IMR-90 (cell line): ENCODE data around the gene SH3GL2. TPM values are rescaled to one million over a fixed set of nuclear protein-coding genes. Genes with fewer than 3 reads are reported as not detected.
A peak's percentile ranks its signal among the peaks of the same experiment; 100 is the strongest.

Source experiments
- ATAC-seq: fragments of 200-7000 bp; cut with Tn5 transposase; 2 replicates; pipeline ENCODE4 v1.9.1; 2020; ENCODE audit warnings: low read depth, mild to moderate bottlenecking, moderate library complexity
- BruUV-seq: library from RNA; stranded (reverse); fragments of 400-500 nt; replicated peaks from 2 replicates; lab custom pipeline; 2021; lab: Mats Ljungman, UMichigan
- CTCF ChIA-PET: fragments of 300-600 bp; formaldehyde crosslinking; extraction: SDS; loops from one replicate; lab custom pipeline; 2021; ENCODE audit warnings: antibody characterized with exemption; lab: Yijun Ruan, JAX
- POLR2A ChIA-PET: fragments of 300-600 bp; sonication (Branson Sonifier 250); formaldehyde crosslinking; loops from one replicate; lab custom pipeline; 2022; ENCODE audit warnings: antibody characterized with exemption; ENCODE audit not compliant: unreplicated experiment; lab: Charles Lee
- DNase-seq: peaks from one replicate; pipeline ENCODE4 v3.0.0; 2013
- H2AFZ ChIP-seq: replicated peaks from 2 replicates; pipeline ENCODE3; 2013; ENCODE audit warnings: low read length, mild to moderate bottlenecking; ENCODE audit not compliant: poor library complexity
- H2AK5ac ChIP-seq: 2 replicates; pipeline ENCODE4 v1.6.1; 2013; ENCODE audit warnings: low read depth, low read length, inconsistent platforms
- H2AK9ac ChIP-seq: replicated peaks from 2 replicates; pipeline ENCODE3; 2013; ENCODE audit warnings: mild to moderate bottlenecking, low read depth, low read length, moderate library complexity; ENCODE audit not compliant: poor library complexity
- H2BK120ac ChIP-seq: 2 replicates; pipeline ENCODE4 v1.6.1; 2013; ENCODE audit warnings: low read depth, low read length, inconsistent platforms
- H2BK15ac ChIP-seq: 3 replicates; pipeline ENCODE4 v1.6.1; 2013; ENCODE audit warnings: low read depth, low read length, inconsistent platforms
- H2BK20ac ChIP-seq: 2 replicates; pipeline ENCODE4 v1.6.1; 2013; ENCODE audit warnings: low read depth, mild to moderate bottlenecking, inconsistent platforms, low read length, moderate library complexity
- H2BK5ac ChIP-seq: 2 replicates; pipeline ENCODE4 v1.6.1; 2013; ENCODE audit warnings: mild to moderate bottlenecking, low read depth, low read length, inconsistent platforms; ENCODE audit not compliant: poor library complexity, severe bottlenecking
- H3K14ac ChIP-seq: replicated peaks from 2 replicates; pipeline ENCODE4 v1.6.1; 2013; ENCODE audit warnings: low read depth, low read length, inconsistent platforms
- H3K18ac ChIP-seq: 2 replicates; pipeline ENCODE4 v1.6.1; 2013; ENCODE audit warnings: low read depth, low read length, control low read depth
- H3K23ac ChIP-seq: 2 replicates; pipeline ENCODE4 v1.6.1; 2013; ENCODE audit warnings: low read depth, low read length, inconsistent platforms
- H3K27ac ChIP-seq: 2 replicates; pipeline ENCODE4 v1.5.1; 2013; ENCODE audit warnings: mild to moderate bottlenecking, control low read depth, low read length; ENCODE audit not compliant: insufficient read depth
- H3K27me3 ChIP-seq: 2 replicates; pipeline ENCODE4 v1.6.1; 2013; ENCODE audit warnings: low read length; ENCODE audit not compliant: control insufficient read depth, insufficient read depth
- H3K36me3 ChIP-seq: 2 replicates; pipeline ENCODE4 v1.6.1; 2013; ENCODE audit warnings: low read length, mixed read lengths; ENCODE audit not compliant: control insufficient read depth, insufficient read depth
- H3K4ac ChIP-seq: 2 replicates; pipeline ENCODE4 v1.6.1; 2013; ENCODE audit warnings: low read depth, low read length, inconsistent platforms
- H3K4me1 ChIP-seq: 2 replicates; pipeline ENCODE4 v1.6.1; 2013; ENCODE audit warnings: low read length, mixed read lengths; ENCODE audit not compliant: control insufficient read depth, insufficient read depth
- H3K4me2 ChIP-seq: 2 replicates; pipeline ENCODE4 v1.6.1; 2013; ENCODE audit warnings: low read depth, mild to moderate bottlenecking, control low read depth, low read length, moderate library complexity
- H3K4me3 ChIP-seq: 2 replicates; pipeline ENCODE4 v1.5.1; 2013; ENCODE audit warnings: low read depth, mild to moderate bottlenecking, control low read depth, low read length, moderate library complexity; ENCODE audit not compliant: insufficient read depth
- H3K56ac ChIP-seq: 2 replicates; pipeline ENCODE4 v1.6.1; 2013; ENCODE audit warnings: low read length, inconsistent platforms; ENCODE audit not compliant: insufficient read depth; ENCODE audit errors: extremely low read depth
- H3K79me1 ChIP-seq, 2 experiments: 2 replicates each; pipeline ENCODE4 v1.6.1; 2013; ENCODE audit warnings: low read length in 2 of 2, inconsistent platforms in 1 of 2, low read depth in 1 of 2
- H3K9ac ChIP-seq: 2 replicates; pipeline ENCODE4 v1.6.1; 2013; ENCODE audit warnings: low read depth, low read length, control low read depth
- H3K9me1 ChIP-seq: 2 replicates; pipeline ENCODE4 v1.6.1; 2013; ENCODE audit warnings: low read length, inconsistent platforms; ENCODE audit not compliant: insufficient read depth
- H3K9me3 ChIP-seq: 2 replicates; pipeline ENCODE4 v1.6.1; 2013; ENCODE audit warnings: low read length; ENCODE audit not compliant: control insufficient read depth, insufficient read depth
- H4K20me1 ChIP-seq: 2 replicates; pipeline ENCODE4 v1.6.1; 2013; ENCODE audit warnings: low read length, inconsistent platforms; ENCODE audit not compliant: insufficient read depth
- H4K5ac ChIP-seq: 2 replicates; pipeline ENCODE4 v1.6.1; 2013; ENCODE audit warnings: mild to moderate bottlenecking, low read depth, low read length, control low read depth
- H4K8ac ChIP-seq, 2 experiments: 2 replicates each; pipeline ENCODE4 v1.6.1; 2013; ENCODE audit warnings: low read depth in 2 of 2, low read length in 2 of 2, control low read depth in 1 of 2, inconsistent platforms in 1 of 2
- H4K91ac ChIP-seq: 2 replicates; pipeline ENCODE4 v1.6.1; 2013; ENCODE audit warnings: low read depth, low read length, inconsistent platforms; ENCODE audit not compliant: insufficient read depth
- CEBPB ChIP-seq: IDR thresholded peaks from 2 replicates; pipeline ENCODE4 v1.6.1; 2012; ENCODE audit warnings: low read depth, low read length, improper control_type of control experiment
- WGBS, 2 experiments: methylation state at CpG; one replicate each; pipeline versions ENCODE4 v1.1.5 to v1.1.7; 2013; ENCODE audit warnings: missing lambda C conversion rate in 2 of 2; ENCODE audit not compliant: insufficient read length in 1 of 2; ENCODE audit errors: extremely low coverage in 2 of 2; 5-methylcytosine and 5-hydroxymethylcytosine counted together
- dilution Hi-C: fragments of 300-500 bp; cut with HindIII; formaldehyde crosslinking; loops from one replicate; pipeline ENCODE4 v1.14.3; 2018; ENCODE audit warnings: low sequenced_read_pairs; ENCODE audit not compliant: unreplicated experiment
- in situ Hi-C: fragments of 300-500 bp; cut with MboI; formaldehyde crosslinking; loops from 3 replicates; pipeline ENCODE4 v1.14.3; 2019; ENCODE audit warnings: low sequenced_read_pairs, inconsistent platforms, mixed read lengths
- intact Hi-C: fragments of 100-400 bp; cut with micrococcal nuclease; formaldehyde crosslinking; loops from 2 replicates; pipeline ENCODE4 v1.10.0; 2022
- polyA plus RNA-seq, 3 experiments: library from polyadenylated mRNA; depleted of rRNA; stranded (reverse); fragments of >200 nt; gene quantifications; 2 replicates each; pipeline ENCODE4 v1.2.3, GENCODE V29; 2012; ENCODE audit warnings: low replicate concordance in 1 of 3
- total RNA-seq: library from RNA; depleted of rRNA; stranded (reverse); fragments of >200 nt; gene quantifications from 2 replicates; pipeline ENCODE4 v1.2.3, GENCODE V29; 2012
- TF ChIP-seq, protein P1 (sequence below): conservative IDR thresholded peaks from 2 replicates; pipeline ENCODE4 v1.5.1; 2012; ENCODE audit warnings: mild to moderate bottlenecking, low read depth, low read length, improper control_type of control experiment

The SH3GL2 gene
- total and polyA plus RNA-seq, 2 of the 4 experiments (the other 2 are of a cell fraction): under 0.01 to 0.05 TPM

DNA sequence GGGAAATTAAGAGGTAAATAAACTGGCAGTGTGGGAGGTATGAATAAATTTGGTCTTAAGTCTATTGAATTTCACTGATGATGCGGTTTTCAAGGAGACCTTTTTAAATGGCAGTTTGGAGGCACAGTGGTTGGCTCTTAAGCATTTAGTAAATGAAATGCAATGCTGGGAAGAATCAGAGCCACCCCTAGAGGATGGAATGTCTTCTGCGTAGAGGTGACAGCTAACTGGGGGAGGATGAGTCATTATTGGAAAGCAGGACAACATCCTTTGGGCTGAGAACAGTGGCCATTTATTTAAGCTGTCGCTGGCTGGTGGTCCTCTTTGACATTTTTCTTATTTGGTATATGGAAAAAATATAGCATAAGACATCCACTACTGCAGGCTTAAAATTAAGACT, 163.2 kb downstream of the SH3GL2 start:
- no peak overlapping the region for H2BK15ac ChIP-seq
- no peak overlapping the region for H4K91ac ChIP-seq
- H3K4me1 ChIP-seq: no peaks in the 10 kb centered on the region
- no peak overlapping the region for H3K27ac ChIP-seq
- no TSS peak for BruUV-seq
- no peaks in the 10 kb centered on the region for H3K36me3 ChIP-seq
- H3K56ac ChIP-seq: no peak overlapping the region
- no peaks in the 10 kb centered on the region for H3K79me1 ChIP-seq
- no peak overlapping the region for H2AK5ac ChIP-seq
- H3K9ac ChIP-seq: no peak overlapping the region
- no peak overlapping the region for H3K4me3 ChIP-seq
- intact Hi-C loops: no loop called here
- H2AFZ ChIP-seq: no peak overlapping the region
- no peaks in the 10 kb centered on the region for H3K9me3 ChIP-seq
- no CpG with 5 or more reads among the region's 3 CpGs for WGBS, 2 experiments
- no peak overlapping the region for H3K23ac ChIP-seq
- CTCF ChIA-PET: interaction anchor here (0.6 kb wide), 1 partner anchor 192 kb away, joined by 3 read pairs; no protein-coding TSS in a partner anchor
- no peak overlapping the region for H2BK5ac ChIP-seq
- no peak overlapping the region for H2BK120ac ChIP-seq
- H3K14ac ChIP-seq: no peak overlapping the region
- no peak overlapping the region for H4K5ac ChIP-seq
- in situ Hi-C loops: no loop called here
- H3K4ac ChIP-seq: no peak overlapping the region
- H3K27me3 ChIP-seq: no peaks in the 10 kb centered on the region
- H3K9me1 ChIP-seq: no peaks in the 10 kb centered on the region
- no peak overlapping the region for H2AK9ac ChIP-seq
- no peak for DNase-seq
- POLR2A ChIA-PET: no interaction called here
- H4K20me1 ChIP-seq: no peaks in the 10 kb centered on the region
- ATAC-seq: no peak
- TF ChIP-seq, protein P1, sequence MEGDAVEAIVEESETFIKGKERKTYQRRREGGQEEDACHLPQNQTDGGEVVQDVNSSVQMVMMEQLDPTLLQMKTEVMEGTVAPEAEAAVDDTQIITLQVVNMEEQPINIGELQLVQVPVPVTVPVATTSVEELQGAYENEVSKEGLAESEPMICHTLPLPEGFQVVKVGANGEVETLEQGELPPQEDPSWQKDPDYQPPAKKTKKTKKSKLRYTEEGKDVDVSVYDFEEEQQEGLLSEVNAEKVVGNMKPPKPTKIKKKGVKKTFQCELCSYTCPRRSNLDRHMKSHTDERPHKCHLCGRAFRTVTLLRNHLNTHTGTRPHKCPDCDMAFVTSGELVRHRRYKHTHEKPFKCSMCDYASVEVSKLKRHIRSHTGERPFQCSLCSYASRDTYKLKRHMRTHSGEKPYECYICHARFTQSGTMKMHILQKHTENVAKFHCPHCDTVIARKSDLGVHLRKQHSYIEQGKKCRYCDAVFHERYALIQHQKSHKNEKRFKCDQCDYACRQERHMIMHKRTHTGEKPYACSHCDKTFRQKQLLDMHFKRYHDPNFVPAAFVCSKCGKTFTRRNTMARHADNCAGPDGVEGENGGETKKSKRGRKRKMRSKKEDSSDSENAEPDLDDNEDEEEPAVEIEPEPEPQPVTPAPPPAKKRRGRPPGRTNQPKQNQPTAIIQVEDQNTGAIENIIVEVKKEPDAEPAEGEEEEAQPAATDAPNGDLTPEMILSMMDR: 0 out of 2 replicates have a peak, but pooled peaks have one; percentile 4
- no peak for TF ChIP-seq CEBPB
- dilution Hi-C loops: no loop called here
- no peak overlapping the region for H3K18ac ChIP-seq
- H4K8ac ChIP-seq: no peak overlapping the region
- H3K4me2 ChIP-seq: no peak overlapping the region
- no peak overlapping the region for H2BK20ac ChIP-seq
